ENCODE results near the gene CPVL. TPM values are rescaled to one million over a fixed set of nuclear protein-coding genes. Genes with fewer than 3 reads are reported as not detected.

Gene CPVL
- total and polyA plus RNA-seq, 2 experiments from 2014 or later: 31.9 to 37.8 TPM

GRCh38 chr7:28955356-28955717 lies 191.0 kb downstream of the CPVL start:
- Mint-ChIP-seq H3K27me3 (ENCODE audit: insufficient read depth, low read depth, poor library complexity) (peaks cover 40% of the 10 kb centered on the region), H3K4me1 (peaks cover 32% of the 10 kb centered on the region), H3K4me3 (peak overlapping the region; percentile 64), H3K9me3 (no peaks in the 10 kb centered on the region), H3K36me3 (ENCODE audit: low read depth) (no peaks in the 10 kb centered on the region), H3K27ac (no peak overlapping the region)
- peak; percentile 4 for ATAC-seq
- peaks cover 65% of the 10 kb centered on the region for H3K27me3 ChIP-seq (ENCODE audit: insufficient read depth)
- no peaks in the 10 kb centered on the region; the same call in 1 of the 2 replicates for H4K20me1 ChIP-seq (replicated peaks; ENCODE audit: insufficient read depth)
- H3K9me2 ChIP-seq (ENCODE audit: insufficient read depth): no peaks in the 10 kb centered on the region
- H3K79me2 ChIP-seq (replicated peaks; ENCODE audit: insufficient read depth): no peaks in the 10 kb centered on the region
- H3K27ac ChIP-seq (ENCODE audit: low read depth): no peak overlapping the region
- DNase-seq (ENCODE audit: low spot score): peak; percentile 49
- H3K4me3 ChIP-seq: peak overlapping the region; percentile 70
- H2AFZ ChIP-seq: peak overlapping the region; percentile 99
- H3F3A ChIP-seq (replicated peaks; ENCODE audit: low read depth): 0 out of 2 replicates have a peak, but pooled peaks cover 11% of the 10 kb centered on the region
- H3K4me1 ChIP-seq (ENCODE audit: insufficient read depth): peaks cover 18% of the 10 kb centered on the region
- TF ChIP-seq CREB1 (CRISPR knock-in tag; IDR thresholded peaks at IDR 0.05; ENCODE audit: low read depth) (no peak), ZNF331 (CRISPR knock-in tag; IDR thresholded peaks at IDR 0.05; ENCODE audit: low read depth) (no peak), STAT1 (IDR thresholded peaks at IDR 0.05; ENCODE audit: unreplicated experiment) (no peak), REST (IDR thresholded peaks at IDR 0.05; ENCODE audit: unreplicated experiment) (no peak), NANOG (IDR thresholded peaks at IDR 0.05; ENCODE audit: borderline replicate concordance) (no peak), EZH2 (IDR thresholded peaks at IDR 0.05; ENCODE audit: low read depth, unreplicated experiment) (no peak), EZH2phosphoT487 (IDR thresholded peaks at IDR 0.05; ENCODE audit: unreplicated experiment) (no peak), POLR2AphosphoS5 (IDR thresholded peaks at IDR 0.05; ENCODE audit: low read depth) (no peak)
- TF ChIP-seq, protein P1, sequence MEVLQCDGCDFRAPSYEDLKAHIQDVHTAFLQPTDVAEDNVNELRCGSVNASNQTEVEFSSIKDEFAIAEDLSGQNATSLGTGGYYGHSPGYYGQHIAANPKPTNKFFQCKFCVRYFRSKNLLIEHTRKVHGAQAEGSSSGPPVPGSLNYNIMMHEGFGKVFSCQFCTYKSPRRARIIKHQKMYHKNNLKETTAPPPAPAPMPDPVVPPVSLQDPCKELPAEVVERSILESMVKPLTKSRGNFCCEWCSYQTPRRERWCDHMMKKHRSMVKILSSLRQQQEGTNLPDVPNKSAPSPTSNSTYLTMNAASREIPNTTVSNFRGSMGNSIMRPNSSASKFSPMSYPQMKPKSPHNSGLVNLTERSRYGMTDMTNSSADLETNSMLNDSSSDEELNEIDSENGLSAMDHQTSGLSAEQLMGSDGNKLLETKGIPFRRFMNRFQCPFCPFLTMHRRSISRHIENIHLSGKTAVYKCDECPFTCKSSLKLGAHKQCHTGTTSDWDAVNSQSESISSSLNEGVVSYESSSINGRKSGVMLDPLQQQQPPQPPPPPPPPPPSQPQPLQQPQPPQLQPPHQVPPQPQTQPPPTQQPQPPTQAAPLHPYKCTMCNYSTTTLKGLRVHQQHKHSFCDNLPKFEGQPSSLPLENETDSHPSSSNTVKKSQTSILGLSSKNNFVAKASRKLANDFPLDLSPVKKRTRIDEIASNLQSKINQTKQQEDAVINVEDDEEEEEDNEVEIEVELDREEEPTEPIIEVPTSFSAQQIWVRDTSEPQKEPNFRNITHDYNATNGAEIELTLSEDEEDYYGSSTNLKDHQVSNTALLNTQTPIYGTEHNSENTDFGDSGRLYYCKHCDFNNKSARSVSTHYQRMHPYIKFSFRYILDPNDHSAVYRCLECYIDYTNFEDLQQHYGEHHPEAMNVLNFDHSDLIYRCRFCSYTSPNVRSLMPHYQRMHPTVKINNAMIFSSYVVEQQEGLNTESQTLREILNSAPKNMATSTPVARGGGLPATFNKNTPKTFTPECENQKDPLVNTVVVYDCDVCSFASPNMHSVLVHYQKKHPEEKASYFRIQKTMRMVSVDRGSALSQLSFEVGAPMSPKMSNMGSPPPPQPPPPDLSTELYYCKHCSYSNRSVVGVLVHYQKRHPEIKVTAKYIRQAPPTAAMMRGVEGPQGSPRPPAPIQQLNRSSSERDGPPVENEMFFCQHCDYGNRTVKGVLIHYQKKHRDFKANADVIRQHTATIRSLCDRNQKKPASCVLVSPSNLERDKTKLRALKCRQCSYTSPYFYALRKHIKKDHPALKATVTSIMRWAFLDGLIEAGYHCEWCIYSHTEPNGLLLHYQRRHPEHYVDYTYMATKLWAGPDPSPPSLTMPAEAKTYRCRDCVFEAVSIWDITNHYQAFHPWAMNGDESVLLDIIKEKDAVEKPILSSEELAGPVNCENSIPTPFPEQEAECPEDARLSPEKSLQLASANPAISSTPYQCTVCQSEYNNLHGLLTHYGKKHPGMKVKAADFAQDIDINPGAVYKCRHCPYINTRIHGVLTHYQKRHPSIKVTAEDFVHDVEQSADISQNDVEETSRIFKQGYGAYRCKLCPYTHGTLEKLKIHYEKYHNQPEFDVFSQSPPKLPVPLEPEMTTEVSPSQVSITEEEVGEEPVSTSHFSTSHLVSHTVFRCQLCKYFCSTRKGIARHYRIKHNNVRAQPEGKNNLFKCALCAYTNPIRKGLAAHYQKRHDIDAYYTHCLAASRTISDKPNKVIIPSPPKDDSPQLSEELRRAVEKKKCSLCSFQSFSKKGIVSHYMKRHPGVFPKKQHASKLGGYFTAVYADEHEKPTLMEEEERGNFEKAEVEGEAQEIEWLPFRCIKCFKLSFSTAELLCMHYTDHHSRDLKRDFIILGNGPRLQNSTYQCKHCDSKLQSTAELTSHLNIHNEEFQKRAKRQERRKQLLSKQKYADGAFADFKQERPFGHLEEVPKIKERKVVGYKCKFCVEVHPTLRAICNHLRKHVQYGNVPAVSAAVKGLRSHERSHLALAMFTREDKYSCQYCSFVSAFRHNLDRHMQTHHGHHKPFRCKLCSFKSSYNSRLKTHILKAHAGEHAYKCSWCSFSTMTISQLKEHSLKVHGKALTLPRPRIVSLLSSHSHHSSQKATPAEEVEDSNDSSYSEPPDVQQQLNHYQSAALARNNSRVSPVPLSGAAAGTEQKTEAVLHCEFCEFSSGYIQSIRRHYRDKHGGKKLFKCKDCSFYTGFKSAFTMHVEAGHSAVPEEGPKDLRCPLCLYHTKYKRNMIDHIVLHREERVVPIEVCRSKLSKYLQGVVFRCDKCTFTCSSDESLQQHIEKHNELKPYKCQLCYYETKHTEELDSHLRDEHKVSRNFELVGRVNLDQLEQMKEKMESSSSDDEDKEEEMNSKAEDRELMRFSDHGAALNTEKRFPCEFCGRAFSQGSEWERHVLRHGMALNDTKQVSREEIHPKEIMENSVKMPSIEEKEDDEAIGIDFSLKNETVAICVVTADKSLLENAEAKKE (CRISPR knock-in tag; IDR thresholded peaks at IDR 0.05): no peak
- TF ChIP-seq, protein P2, sequence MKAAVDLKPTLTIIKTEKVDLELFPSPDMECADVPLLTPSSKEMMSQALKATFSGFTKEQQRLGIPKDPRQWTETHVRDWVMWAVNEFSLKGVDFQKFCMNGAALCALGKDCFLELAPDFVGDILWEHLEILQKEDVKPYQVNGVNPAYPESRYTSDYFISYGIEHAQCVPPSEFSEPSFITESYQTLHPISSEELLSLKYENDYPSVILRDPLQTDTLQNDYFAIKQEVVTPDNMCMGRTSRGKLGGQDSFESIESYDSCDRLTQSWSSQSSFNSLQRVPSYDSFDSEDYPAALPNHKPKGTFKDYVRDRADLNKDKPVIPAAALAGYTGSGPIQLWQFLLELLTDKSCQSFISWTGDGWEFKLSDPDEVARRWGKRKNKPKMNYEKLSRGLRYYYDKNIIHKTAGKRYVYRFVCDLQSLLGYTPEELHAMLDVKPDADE (IDR thresholded peaks at IDR 0.05): no peak
- H3K36me3 ChIP-seq (ENCODE audit: insufficient read depth): no peaks in the 10 kb centered on the region
- H3K4me2 ChIP-seq: peak overlapping the region; percentile 87
